ENCODE measurements around the gene TIAM2.

TIAM2 gene

DNA sequence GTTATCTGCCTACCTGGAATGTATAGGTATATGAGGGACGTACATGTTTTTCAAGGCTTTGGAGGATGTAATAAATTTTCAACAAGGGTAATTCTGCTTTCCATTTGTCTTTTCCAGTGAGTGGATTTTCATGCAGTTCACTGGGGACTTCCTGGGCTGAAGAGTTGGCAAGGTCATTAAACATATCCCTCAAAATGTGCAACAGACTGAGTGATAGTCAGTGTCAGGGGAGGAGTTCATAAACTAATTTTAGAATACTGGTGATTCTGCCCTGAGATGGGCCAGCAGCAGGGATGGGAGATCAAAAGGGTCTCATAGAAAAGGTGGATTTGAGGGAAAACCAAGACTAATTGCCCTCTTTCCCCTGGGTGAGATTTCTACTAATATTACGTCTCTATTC, 146.4 kb downstream of the TIAM2 start:
- DNase-seq = no peak

DNA sequence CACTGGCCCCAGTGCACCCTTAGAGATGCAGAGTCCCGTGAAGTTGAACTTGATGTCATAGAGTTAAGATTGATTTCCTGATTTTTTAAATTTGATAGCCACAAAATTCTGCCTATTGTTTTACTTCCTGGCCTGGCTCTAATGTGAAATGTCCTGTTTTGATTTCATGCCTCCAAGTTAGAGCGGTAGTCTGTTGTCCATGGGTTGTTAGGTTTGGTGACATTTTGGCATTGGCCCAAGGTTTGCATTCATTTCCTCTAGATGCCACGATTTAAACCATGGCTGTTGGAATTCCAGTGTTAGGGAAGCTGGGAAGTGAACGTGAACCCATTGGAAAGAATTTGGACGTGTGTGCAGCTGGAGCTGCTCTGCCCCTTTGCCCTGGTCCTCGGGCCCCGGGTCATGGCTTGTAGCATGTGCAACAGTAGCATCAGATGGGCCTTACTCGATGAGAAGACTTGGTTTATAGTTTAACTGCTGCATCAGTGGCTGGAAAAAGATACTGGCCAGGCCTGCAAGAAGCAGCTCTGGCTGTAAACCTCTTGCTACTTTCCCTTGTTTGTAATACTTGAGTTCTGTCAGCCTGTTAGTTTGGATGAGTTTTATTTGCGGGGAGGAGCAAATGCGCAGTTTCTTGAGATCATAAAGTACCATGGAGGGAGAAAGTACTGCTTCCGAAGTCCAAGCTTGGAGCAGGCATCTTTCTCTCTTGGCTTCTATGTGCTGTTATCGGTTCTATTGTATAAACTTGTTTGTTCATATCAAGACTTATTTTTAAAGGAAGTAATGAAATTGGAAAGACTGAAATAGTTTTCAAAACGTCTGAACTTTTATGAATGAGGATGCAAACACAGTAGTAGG, 147.3 kb downstream of the TIAM2 start:
- DNase-seq = no peak

DNA sequence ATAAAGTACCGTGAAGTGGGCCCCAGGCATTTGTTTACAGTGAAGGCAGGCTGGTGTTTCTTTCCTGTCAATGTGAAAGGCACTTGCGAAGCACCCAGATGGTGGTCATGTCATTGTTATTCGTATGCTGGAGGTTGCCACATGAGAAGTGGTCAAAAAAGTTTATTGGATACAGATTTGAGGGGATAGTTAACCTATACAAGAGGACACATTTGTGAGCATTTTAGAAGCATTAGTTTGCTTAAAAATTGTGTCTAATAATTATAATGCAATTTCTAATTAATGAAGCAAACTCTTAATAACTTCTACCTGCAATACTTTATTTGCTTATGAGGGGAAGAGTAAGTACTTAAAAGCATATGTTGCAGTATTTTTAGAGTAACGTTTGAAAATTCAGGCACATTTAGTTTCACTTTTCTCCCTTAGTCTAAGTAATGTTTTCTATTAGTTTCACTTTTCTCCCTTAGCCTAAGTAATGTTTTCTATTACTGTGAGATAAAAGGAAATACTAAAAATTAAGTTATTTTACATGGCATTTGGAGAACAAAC, 148.0 kb downstream of the TIAM2 start:
- no peak for DNase-seq

DNA sequence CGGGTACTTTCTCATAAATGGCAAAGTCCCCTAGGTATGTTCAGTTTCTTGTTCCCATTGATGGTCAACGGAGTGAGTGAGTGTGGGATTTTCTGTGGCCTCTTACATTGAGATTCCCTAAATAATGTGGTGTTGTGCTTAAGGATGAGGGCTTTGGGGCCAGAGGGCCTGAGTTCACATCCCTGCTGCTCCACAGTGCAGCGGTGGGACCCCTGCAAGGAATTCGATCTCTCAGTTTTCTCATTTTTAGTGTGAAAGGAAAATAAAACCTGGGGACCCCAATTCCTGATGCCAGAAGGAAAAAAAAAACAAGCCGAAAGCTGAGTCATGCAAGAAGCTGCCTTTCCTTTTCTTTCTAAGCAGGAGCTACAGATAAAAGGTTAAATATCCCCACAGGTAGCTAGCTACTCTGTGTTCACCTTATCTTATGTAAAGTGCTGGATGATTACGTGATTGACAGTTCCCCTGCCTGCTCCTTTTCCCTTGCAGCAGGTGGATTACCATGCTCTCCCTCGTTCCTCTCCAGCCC, 148.5 kb downstream of the TIAM2 start:
- no peak for DNase-seq

- DNase-seq = no peak
Observed at GRCh38 chr6:155146205-155146604, 151.1 kb downstream of the TIAM2 start.

DNA sequence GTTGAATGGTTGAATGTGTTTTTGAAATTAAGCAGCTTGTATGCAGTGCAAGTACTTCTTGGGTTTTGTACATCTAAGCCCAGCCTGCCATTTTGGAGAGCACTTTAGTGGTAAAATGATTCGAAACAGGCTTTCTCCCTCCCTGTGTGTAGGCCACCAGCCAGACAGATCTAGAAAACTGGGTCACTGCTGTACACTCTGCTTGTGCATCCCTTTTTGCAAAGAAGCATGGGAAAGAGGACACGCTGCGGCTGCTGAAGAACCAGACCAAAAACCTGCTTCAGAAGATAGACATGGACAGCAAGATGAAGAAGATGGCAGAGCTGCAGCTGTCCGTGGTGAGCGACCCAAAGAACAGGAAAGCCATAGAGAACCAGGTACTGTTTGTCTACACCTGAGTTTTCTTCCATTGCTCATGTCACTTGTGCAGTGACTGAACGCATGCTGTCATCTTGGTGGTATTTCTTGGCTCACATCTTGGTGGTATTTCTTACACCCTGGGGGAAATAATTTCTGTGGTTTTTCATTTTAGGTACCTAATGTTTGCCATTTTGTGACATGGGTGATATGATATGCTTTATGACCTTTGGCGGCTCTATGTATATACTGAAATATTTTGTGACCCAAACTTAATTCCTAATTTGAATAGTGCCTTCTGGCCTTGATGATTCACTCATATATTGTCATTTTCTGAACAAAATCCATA, 153.0 kb downstream of the TIAM2 start:
- DNase-seq = no peak

- DNase-seq = no peak
Observed at GRCh38 chr6:155150967-155151671, 156.0 kb downstream of the TIAM2 start.

DNA sequence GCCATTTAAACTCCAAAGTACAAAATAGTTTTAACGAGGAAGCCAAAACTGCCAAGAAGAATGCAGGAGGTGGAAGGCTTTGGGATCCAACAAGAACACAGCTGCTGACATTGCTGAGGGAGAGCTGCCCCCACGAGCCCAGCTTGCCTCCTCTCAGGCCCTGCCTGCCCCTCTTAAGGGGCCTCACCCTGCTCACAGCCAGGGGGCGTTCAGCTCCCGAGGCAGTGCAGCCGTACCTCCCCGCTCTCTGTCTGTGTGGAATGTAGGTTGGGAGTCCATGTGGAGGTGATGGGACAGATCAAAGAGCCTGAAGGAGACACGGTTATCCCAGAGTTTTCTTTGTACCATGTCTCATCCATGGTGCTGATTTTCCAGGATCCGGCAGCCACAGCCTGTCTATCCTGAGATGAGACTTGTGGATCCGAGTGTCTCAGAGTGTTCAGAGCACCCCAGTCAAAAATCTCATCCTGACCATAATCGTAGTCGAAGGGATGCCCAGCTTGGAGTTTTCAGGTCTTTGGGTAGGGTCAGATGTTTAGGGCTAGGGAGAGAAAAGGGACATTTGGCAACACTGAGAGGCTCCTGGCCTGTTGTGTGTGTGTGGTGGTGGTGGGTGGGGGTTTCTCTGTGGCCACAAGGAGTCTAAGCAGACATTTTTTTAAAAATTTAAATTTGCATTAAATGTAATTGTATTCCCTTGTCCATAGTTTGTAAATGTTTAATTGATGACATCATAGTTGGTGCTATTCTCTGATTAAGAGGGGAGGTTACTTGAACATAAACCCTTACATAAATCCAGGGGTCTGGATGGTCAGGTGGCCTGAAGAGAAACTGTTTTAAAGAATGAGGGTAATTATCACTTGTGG, 157.3 kb downstream of the TIAM2 start:
- DNase-seq = no peak

GRCh38 chr6:155154158-155154830, 159.2 kb downstream of the TIAM2 start:
- DNase-seq = no peak

DNA sequence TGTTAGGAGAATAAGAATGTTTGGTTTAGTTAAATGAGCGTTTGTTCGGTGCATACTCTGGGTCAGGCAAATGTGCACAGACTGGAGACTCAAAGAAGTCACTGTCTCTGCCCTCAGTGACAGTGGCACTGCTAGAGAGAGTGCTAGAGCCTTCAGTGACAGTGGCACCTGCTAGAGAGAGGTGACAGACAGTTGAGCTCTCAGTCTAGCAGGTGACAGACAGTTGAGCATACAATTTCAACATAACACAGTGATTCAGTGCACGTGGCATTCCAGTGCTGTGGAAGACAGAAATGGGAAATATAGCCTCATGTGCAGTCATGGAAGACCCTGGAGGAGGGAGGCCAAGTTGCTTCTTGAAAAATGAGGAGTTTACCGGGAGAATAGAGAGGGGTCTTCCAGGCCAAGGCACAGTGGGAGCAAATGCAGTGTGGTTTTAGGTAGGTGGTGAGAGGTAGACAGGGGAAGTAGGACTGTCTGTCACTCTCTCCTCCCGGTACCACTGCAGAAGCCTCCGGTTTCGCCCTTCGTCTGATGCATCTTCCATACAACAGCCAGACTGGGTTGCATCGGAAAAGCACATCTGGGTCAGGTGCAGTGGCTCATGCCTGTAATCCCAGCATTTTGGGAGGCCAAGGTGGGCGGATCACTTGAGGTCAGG, 160.8 kb downstream of the TIAM2 start:
- no peak for DNase-seq

DNA sequence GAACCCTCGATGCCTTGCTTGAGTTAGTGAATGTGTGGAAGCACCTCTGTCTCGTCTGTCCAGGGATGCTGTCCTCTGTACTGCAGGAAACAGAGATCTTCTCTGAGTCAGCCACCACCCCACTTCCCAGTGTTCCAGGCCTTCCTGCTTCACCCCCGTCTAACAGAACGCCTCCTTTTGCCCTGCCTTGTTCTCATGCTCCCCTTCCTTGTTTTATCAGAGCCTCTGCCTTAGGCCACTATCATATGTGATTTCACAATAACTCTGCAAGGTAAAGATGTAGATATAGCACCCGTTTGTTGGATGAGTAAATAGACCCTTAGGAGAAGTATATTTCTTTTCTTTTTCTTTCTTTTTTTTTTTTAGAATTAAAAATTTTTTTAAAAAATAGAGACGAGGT, 162.0 kb downstream of the TIAM2 start:
- no peak for DNase-seq

DNA sequence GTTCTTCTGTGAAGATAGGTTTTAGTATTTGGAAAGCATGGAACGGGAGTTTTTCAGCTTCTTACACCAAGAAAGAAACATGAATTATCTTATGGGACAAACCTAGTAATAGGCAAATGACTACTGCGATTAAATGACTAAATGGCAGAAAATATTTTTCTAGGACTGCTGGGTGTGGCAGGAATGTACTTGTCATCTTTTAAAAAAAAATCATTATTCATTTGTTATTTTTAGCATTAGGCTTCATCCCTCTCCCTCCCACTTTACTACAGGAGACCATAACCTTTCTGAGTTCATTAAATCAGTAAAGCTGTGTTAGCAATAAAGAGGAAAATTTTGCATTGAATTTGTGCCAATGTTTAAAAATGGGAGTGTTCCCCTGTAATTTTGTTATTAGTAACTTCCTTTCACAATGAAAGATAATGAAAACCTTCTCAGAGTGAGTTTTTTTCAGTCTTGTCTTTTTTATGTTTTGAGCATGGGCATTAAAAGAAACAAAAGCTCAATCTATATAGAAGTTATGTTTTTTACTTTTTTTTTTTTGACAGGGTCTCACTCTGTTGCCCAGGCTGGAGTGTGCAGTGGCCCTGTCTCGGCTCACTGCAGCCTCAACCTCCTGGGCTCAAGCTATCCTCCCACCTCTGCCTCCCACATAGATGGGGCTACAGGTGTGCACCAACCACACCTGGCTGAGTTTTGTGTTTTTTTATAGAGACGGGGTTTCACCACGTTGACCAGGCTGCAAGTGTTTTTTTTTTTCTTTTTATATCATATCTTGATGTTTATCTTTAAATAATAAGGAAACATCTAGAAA, 163.1 kb downstream of the TIAM2 start:
- no peak for DNase-seq

GRCh38 chr6:155162682-155163081, 167.6 kb downstream of the TIAM2 start:
- DNase-seq = no peak

- DNase-seq = no peak
Observed at GRCh38 chr6:155163601-155164000, 168.5 kb downstream of the TIAM2 start.

DNA sequence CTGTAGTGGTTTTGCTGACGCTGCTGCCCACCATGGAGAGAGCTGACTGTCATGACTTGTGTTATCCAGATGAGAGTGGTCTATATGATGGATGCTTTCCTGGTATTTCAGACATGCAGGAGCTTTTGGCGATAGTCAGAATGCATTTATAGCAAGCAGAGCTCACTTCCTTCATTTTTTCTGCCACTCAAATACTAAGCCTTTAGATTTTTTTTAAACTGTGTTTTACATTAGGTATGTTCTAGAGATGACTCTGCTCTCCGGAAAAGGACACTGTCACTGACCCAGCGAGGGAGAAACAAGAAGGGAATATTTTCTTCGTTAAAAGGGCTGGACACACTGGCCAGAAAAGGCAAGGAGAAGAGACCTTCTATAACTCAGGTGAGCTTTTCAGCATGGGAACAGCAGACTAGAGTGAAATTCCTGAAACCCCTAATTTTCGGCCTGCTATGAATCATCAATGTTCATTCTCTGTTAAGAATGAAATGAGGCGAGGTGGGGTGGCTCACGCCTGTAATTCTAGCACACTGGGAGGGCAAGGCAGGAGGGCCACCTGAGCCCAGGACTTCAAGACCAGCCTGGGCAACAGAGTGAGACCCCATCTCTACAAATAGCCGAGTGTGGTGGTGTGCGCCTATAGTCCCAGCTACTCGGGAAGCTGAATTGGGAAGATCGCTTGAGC, 170.1 kb downstream of the TIAM2 start:
- no peak for DNase-seq

- DNase-seq = no peak
Observed at GRCh38 chr6:155170519-155170918, 175.4 kb downstream of the TIAM2 start.

GRCh38 chr6:155171109-155171746, 176.1 kb downstream of the TIAM2 start:
- no peak for DNase-seq

- no peak for DNase-seq
Observed at GRCh38 chr6:155171747-155172449, 176.8 kb downstream of the TIAM2 start.
